Calu3 (cell line): ENCODE data around the gene CCDC92. TPM values are rescaled to one million over a fixed set of nuclear protein-coding genes. Genes with fewer than 3 reads are reported as not detected.

Experiments
- BruUV-seq: library from RNA; stranded (reverse); fragments of 400-500 nt; replicated peaks from 2 replicates; lab custom pipeline; 2021; lab: Mats Ljungman, UMichigan
- CTCF ChIA-PET: fragments of 300-600 bp; sonication (Branson Sonifier 250); formaldehyde crosslinking; loops from one replicate; lab custom pipeline; 2022; ENCODE audit warnings: antibody characterized with exemption; lab: Charles Lee
- DNase-seq: peaks from one replicate; pipeline ENCODE4 v3.0.0; 2022
- H3K27ac Mint-ChIP-seq: one replicate; pipeline ENCODE4 v1.8.0; 2022; ENCODE audit warnings: mixed read lengths; ENCODE audit not compliant: unreplicated experiment
- H3K27me3 Mint-ChIP-seq: one replicate; pipeline ENCODE4 v1.8.0; 2022; ENCODE audit warnings: mixed read lengths; ENCODE audit not compliant: unreplicated experiment
- H3K36me3 Mint-ChIP-seq: one replicate; pipeline ENCODE4 v1.8.0; 2022; ENCODE audit warnings: mild to moderate bottlenecking, moderate library complexity, mixed read lengths; ENCODE audit not compliant: insufficient read depth, unreplicated experiment
- H3K4me1 Mint-ChIP-seq: one replicate; pipeline ENCODE4 v1.8.0; 2022; ENCODE audit warnings: mild to moderate bottlenecking, low read depth, mixed read lengths; ENCODE audit not compliant: unreplicated experiment
- H3K4me3 Mint-ChIP-seq: one replicate; pipeline ENCODE4 v1.8.0; 2022; ENCODE audit warnings: mild to moderate bottlenecking, low read depth, moderate library complexity, mixed read lengths; ENCODE audit not compliant: unreplicated experiment
- H3K9me3 Mint-ChIP-seq: one replicate; pipeline ENCODE4 v1.8.0; 2022; ENCODE audit warnings: low read depth, mixed read lengths; ENCODE audit not compliant: unreplicated experiment
- CTCF ChIP-seq: fragments of 200-600 bp; IDR thresholded peaks from one replicate; pipeline ENCODE4 v1.8.0; 2022; ENCODE audit warnings: antibody characterized with exemption; ENCODE audit not compliant: unreplicated experiment
- intact Hi-C: fragments of 100-400 bp; cut with micrococcal nuclease; formaldehyde crosslinking; loops from one replicate; pipeline ENCODE4 v1.10.0; 2022; ENCODE audit not compliant: unreplicated experiment
- total RNA-seq: library from RNA; stranded (reverse); gene quantifications from 2 replicates; pipeline ENCODE4 v1.2.3, GENCODE V29; 2022

Gene CCDC92
- total RNA-seq, 1 experiment from 2014 or later: 35.0 TPM

- Mint-ChIP-seq H3K9me3 (no peaks in the 10 kb centered on the region), H3K4me3 (no peak overlapping the region), H3K27ac (no peak overlapping the region), H3K4me1 (peaks cover 30% of the 10 kb centered on the region), H3K27me3 (no peaks in the 10 kb centered on the region), H3K36me3 (peaks cover 13% of the 10 kb centered on the region)
- CTCF ChIA-PET: interaction anchor here (0.6 kb wide), 1 partner anchor 527 kb away, joined by 7 read pairs; no protein-coding TSS in a partner anchor
- no peak for DNase-seq
- TF ChIP-seq CTCF: no peak
- intact Hi-C loops: no loop called here
- no TSS peak for BruUV-seq
Observed at GRCh38 chr12:124004233-124004875, 31.7 kb upstream of the CCDC92 start.

GRCh38 chr12:124002654-124003053, 30.0 kb upstream of the CCDC92 start:
- no peak for DNase-seq
- H3K27me3 Mint-ChIP-seq: no peaks in the 10 kb centered on the region
- H3K9me3 Mint-ChIP-seq: no peaks in the 10 kb centered on the region
- no peak for TF ChIP-seq CTCF
- H3K4me1 Mint-ChIP-seq: peaks cover 17% of the 10 kb centered on the region
- no peak overlapping the region for H3K4me3 Mint-ChIP-seq
- CTCF ChIA-PET: no interaction called here
- intact Hi-C loops: no loop called here
- no TSS peak for BruUV-seq
- peaks cover 6% of the 10 kb centered on the region for H3K36me3 Mint-ChIP-seq
- H3K27ac Mint-ChIP-seq: no peak overlapping the region

- Mint-ChIP-seq H3K36me3 (peaks cover 1% of the 10 kb centered on the region), H3K27ac (no peak overlapping the region), H3K9me3 (no peaks in the 10 kb centered on the region), H3K4me1 (peaks cover 13% of the 10 kb centered on the region), H3K4me3 (no peak overlapping the region), H3K27me3 (no peaks in the 10 kb centered on the region)
- intact Hi-C loops: no loop called here
- no peak for DNase-seq
- TF ChIP-seq CTCF: no peak
- CTCF ChIA-PET: no interaction called here
- no TSS peak for BruUV-seq
Observed at GRCh38 chr12:124002021-124002644, 29.5 kb upstream of the CCDC92 start.

GRCh38 chr12:124001343-124001742, 28.7 kb upstream of the CCDC92 start:
- intact Hi-C loops: no loop called here
- no peak for DNase-seq
- no peak for TF ChIP-seq CTCF
- BruUV-seq: no TSS peak
- Mint-ChIP-seq H3K4me3 (no peak overlapping the region), H3K27ac (no peak overlapping the region), H3K36me3 (no peaks in the 10 kb centered on the region), H3K9me3 (no peaks in the 10 kb centered on the region), H3K27me3 (no peaks in the 10 kb centered on the region), H3K4me1 (peaks cover 14% of the 10 kb centered on the region)
- CTCF ChIA-PET: no interaction called here
